ENCODE measurements around the gene SLC43A1. TPM values are rescaled to one million over a fixed set of nuclear protein-coding genes. Genes with fewer than 3 reads are reported as not detected.

Gene SLC43A1
- total RNA-seq, 1 donor from 2014 or later = 4.3 TPM

GRCh38 chr11:57474017-57474802, 41.3 kb downstream of the SLC43A1 start:
- Histone ChIP-seq H3K27ac (replicated peaks) (no peak overlapping the region), H3K36me3 (no peaks in the 10 kb centered on the region), H3K4me3 (no peak overlapping the region), H3K27me3 (ENCODE audit: low read depth) (peaks cover 30% of the 10 kb centered on the region), H3K4me1 (peaks cover 32% of the 10 kb centered on the region), H3K9me3 (replicated peaks) (no peaks in the 10 kb centered on the region)
- intact Hi-C loops (cut with micrococcal nuclease) = no loop called here
- DNase-seq = no peak
- TF ChIP-seq CTCF (IDR thresholded peaks at IDR 0.05; ENCODE audit: borderline replicate concordance) = no peak

GRCh38 chr11:57473285-57473841, 42.1 kb downstream of the SLC43A1 start:
- Histone ChIP-seq H3K36me3 (no peaks in the 10 kb centered on the region), H3K4me1 (peaks cover 32% of the 10 kb centered on the region), H3K27me3 (ENCODE audit: low read depth) (peaks cover 28% of the 10 kb centered on the region), H3K27ac (replicated peaks) (no peak overlapping the region), H3K9me3 (replicated peaks) (no peaks in the 10 kb centered on the region), H3K4me3 (no peak overlapping the region)
- DNase-seq = no peak
- TF ChIP-seq CTCF (IDR thresholded peaks at IDR 0.05; ENCODE audit: borderline replicate concordance) = no peak
- intact Hi-C loops (cut with micrococcal nuclease) = no loop called here

GRCh38 chr11:57471496-57471895, 44.0 kb downstream of the SLC43A1 start:
- Histone ChIP-seq H3K36me3 (no peaks in the 10 kb centered on the region), H3K27ac (replicated peaks) (no peak overlapping the region), H3K9me3 (replicated peaks) (no peaks in the 10 kb centered on the region), H3K4me3 (no peak overlapping the region), H3K27me3 (ENCODE audit: low read depth) (peaks cover 34% of the 10 kb centered on the region), H3K4me1 (peaks cover 25% of the 10 kb centered on the region)
- TF ChIP-seq CTCF (IDR thresholded peaks at IDR 0.05; ENCODE audit: borderline replicate concordance) = no peak
- no peak for DNase-seq
- intact Hi-C loops (cut with micrococcal nuclease) = no loop called here

- no peak for DNase-seq
- H3K4me1 ChIP-seq = peaks cover 2% of the 10 kb centered on the region
- H3K4me3 ChIP-seq = no peak overlapping the region
- H3K9me3 ChIP-seq (replicated peaks) = no peaks in the 10 kb centered on the region
- no peak for TF ChIP-seq CTCF (IDR thresholded peaks at IDR 0.05; ENCODE audit: borderline replicate concordance)
- no peaks in the 10 kb centered on the region for H3K36me3 ChIP-seq
- H3K27me3 ChIP-seq (ENCODE audit: low read depth) = peaks cover 37% of the 10 kb centered on the region
- intact Hi-C loops (cut with micrococcal nuclease) = no loop called here
- H3K27ac ChIP-seq (replicated peaks) = no peak overlapping the region
Observed at GRCh38 chr11:57469268-57469667, 46.2 kb downstream of the SLC43A1 start.

- no peak for DNase-seq
- intact Hi-C loops (cut with micrococcal nuclease) = no loop called here
- Histone ChIP-seq H3K27ac (replicated peaks) (no peak overlapping the region), H3K36me3 (no peaks in the 10 kb centered on the region), H3K4me1 (no peaks in the 10 kb centered on the region), H3K9me3 (replicated peaks) (no peaks in the 10 kb centered on the region), H3K27me3 (ENCODE audit: low read depth) (peaks cover 41% of the 10 kb centered on the region), H3K4me3 (no peak overlapping the region)
- no peak for TF ChIP-seq CTCF (IDR thresholded peaks at IDR 0.05; ENCODE audit: borderline replicate concordance)
Observed at GRCh38 chr11:57468276-57468675, 47.2 kb downstream of the SLC43A1 start.
